Measurements from ENCODE around the gene CEP57L1.
"Not testable (repeated sequence)": the region's sequence is repeated elsewhere in the genome, so short reads cannot be mapped to it uniquely, and the experiment has no call there.

The CEP57L1 gene

DNA sequence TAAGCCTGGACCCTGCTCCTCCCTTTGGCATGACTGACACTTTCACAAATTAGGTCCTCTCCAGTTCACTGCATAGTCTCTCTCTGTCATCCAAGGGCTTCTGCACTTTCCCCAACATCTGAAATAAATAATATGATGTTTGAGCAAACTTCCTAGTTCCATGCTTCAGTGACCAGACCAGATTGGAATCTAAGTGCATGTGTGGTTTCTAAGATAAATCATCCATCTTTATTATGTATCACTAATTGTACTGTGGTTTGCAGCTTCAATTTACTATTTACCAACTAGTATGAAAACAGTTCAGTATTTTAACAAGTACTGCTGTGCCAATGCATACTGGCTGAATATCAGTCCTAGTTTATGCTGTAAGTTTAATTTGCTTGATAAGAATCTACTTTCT, 19.4 kb upstream of the CEP57L1 start:
- no peak for DNase-seq

DNA sequence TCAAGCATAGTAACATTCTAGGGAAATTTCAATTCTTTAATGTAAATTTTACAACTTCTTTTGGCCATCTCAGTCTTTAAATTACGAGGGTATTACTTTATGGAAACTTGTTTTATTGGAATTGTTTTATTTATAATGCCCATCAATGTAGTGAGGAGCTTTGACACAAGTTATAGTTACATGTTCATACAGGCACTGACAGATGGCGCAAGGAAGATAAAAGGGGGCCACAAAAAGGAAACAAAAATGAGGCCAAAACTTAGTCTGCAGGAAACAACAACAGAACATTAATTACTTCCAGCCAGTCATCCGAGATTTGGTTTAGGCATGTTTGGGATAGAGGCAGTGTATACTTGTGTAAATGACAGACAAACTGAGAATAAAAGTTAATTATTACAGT, 18.9 kb upstream of the CEP57L1 start:
- no peak for DNase-seq

DNA sequence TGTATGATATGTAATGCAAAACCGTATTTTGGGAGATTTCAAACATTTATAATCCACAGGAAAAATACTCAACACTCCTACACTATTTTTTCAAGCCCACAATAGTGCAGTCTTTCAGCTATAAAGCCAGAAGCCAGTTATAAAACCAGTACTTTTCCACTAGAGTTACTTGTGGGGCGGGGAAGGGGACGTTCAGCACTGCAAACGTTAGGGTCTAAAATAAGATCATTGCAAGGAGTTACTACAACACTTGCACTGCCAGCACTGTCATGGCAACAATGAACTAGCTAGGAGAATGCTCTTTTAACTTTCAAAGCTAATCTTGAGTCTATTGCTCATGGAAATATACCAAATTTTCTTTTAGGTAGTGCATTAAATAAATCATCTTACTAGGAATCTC, 15.3 kb upstream of the CEP57L1 start:
- no peak for DNase-seq

DNA sequence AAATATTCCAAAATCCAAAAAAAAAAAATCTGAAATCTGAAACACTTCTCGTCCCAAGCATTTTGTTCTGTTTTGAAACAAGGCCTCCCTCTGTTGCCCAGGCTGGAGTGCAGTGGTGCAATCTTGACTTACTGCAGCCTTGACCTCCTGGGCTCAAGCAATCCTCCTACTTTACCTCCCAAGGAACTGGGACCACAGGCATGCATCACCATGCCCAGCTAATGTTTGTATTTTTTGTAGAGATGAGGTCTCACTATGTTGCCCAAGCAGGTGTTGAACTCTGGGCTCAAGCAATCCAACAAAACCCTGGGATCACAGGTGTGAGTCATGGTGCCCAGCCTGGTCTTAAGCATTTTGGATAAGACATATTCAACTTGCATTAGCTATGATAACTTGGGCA, 14.3 kb upstream of the CEP57L1 start:
- DNase-seq, result no peak

DNA sequence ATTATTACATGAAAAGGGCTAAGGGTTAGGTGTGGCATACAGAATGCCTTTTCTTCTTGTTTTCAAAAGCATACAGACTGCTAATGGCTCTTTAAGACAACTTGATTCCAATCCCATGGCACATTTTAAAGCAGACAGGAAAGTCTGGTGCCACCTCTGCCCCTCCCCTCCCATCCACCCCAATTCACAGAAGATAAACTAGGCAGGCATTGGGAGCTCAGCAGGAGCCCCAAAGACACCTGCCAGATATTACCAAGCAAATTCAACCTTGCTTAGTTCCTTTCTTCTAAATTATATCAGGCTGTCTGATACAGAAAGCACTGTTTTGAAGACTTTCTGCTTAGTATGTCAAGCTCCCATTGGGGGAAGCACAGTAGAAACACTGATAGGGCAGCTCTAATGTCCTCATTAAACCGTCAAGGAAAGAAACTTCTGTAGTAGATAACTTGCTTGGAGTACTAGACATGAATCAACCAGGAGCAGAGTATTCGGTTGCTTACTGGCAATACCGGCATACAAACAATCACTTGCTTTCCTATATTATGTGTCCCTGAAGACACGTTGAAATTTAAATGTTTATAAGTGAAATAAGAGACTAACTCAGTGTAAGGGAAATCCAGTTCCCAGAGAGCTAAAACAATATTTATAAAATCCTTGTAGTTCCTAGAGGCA, 13.7 kb upstream of the CEP57L1 start:
- DNase-seq, result no peak

DNA sequence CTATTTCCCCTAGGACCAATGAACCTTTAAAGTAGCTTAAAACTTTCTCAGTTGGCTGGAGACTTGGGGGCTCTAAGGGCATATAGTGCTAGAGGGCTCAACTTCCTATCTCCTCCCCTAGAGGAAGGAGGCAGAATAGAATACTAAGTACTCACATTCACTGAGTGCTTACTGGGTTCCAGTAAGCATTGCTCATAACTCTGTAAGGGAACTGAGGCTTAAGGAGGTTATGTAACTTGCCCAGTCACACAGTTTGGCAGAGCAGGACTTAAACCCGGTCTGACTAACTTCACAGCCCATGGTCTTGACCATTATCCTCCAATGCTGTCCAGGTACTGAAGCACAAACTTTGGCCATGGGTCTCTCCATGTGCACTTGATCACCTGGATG, 13.1 kb upstream of the CEP57L1 start:
- no peak for DNase-seq

DNA sequence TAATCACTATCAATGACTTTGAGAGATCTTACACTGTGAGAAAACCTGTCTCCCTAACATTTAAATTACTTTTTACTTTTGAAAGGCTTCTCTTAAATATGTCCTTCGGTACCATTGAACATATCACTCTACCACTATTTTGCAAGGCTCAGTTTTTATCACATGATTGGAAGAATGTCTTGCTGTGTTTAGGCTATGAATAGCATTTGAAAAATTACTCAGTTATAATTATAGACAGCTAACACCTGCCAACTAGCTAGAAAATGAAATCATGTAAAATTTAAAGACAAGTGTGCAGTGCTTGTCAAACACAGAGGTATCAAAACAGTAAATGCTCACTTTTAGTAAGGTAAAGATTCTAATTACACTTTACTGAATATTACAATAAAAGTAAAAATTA, 11.7 kb upstream of the CEP57L1 start:
- DNase-seq, result no peak

DNA sequence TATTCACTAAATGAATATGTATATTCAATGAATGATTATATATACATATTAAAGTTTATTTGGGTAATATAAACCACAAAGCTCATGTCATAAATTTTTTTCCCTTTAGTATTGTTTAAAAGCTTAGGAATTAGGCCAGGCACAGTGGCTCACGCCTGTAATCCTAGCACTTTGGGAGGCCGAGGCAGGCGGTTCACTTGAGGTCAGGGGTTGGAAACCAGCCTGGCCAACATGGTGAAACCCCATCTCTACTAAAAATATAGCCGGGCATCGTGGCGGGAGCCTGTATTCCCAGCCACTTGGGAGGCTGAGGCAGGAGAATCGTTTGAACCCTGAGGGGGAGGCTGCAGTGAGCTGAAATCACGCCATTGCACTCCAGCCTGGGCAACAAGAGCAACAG, 11.2 kb upstream of the CEP57L1 start:
- DNase-seq, result not testable (repeated sequence)

DNA sequence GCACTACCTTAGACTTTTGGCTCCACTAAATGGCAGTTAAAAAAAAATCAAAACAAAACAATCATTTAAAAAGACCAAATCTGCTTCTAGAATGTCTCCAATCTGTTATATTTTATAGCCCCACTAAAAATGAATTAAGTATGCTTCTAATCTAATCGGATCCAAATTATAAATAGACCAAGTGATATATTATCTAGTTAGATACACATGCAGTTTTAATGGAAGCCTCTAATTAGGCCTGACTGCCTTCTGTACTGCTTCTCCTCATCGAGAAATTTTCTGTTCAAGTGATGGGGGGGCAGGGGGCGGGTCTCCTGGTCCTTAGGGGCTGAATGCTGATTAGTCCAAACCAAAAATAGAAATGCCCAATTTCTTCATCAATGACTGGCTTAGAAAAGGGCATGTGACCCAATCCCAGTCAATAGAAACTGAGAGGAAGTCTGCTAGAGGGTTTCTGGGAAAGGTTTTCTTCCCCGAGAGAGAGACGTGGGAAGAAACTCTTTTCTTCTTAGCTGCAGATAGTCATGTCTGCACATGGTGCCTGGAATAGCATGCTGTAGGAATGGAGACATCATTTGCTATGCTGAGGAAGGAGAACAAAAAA, 7.5 kb upstream of the CEP57L1 start:
- no peak for DNase-seq

DNA sequence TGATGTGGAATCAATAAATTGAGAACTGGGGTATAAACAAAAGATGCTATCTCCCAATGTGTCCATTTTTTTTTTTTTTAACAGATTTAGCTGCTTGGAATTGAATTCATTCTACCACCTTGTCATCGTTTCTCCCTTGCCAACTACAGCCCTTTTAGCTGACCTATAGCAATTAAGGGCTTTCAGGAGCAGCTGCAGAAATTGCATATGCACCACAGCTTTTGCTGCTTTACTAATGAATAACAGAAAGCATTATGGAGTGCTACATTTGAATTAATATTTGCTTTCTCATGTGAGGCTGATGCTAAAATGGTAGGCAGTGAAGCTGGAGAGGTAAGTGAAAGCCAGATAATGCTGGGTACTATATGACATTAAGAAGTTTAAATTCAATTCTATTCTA, 6.3 kb upstream of the CEP57L1 start:
- no peak for DNase-seq

DNA sequence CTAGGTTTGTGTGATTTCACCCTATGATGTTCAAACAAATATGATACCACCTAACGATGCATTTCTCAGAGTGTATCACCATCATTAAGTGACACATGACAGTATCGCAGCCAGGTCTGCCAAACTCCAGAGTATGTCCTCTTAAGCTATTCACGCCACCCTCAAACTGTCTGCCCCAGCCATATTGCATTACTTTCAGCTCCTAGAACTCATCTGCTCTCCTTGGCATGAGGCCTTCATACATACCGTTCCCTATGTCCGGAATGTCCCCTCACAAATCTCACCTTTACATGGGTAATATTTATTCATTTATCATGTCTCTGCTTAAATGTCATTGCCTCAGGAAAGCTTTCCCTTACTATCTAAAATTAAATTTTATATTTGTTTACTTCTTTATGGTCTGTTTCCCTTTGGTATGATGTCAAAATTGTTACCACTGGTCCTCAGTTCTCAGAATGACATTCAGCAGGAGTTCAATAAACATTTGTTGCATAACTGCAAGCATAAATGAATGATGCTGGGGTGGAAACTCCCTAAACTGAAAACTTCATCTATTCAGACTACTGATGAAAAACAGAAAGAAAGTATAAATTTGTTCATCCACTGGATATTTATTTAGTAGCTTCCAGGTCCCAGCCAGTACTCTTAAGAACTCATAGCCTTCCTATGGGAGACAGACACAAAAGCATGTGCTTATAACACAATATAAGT, 3.8 kb upstream of the CEP57L1 start:
- no peak for DNase-seq

DNA sequence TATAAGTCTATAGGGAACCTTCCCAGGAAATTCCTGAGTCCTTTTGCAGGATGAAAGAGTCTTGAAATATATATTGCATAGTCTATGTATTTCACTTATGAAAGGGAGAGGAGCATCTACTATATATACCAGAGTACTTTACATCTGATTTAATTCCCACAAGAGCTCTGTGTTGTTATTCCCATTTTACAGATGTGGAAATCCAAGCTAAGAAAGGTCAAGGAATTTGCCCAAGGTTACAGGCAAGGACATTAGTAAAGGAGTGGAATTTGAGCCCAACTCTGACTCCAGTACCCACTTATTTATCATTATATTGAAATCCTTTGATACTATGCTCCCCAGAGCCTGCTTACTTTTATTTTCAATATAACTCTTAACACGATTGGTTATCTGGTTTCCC, 3.2 kb upstream of the CEP57L1 start:
- DNase-seq, result no peak

DNA sequence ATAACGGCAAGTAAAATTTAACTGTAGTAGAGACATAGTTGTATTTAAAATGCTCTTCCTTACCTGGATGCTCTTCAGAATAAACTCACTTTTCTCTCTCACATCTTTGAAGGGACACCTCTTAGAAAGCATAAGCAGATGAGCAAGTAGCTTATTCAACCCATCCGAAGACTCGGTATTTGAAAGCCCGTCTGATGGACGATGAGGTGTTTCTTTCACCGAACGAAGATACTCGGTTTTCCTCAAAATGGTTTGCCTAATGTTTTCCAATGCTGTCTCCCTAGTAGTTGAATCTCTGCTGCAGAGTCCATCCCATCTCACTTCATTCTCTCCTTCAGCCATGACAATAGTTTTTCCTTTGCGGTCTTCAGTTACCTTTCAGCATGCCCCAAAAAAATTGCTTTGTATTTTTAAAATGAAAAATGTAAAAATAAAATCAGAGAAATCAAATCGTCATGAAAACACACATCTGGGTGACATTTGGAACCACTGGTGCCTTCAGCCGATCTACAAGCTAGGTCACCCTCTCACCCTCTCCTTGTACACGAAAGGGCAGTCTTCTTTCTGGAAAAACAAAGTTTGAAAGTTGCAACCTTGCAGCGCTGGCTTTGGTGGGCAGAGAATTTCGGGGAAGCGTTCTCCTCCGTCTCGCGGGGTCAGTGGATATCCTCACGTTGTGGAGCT, 1.4 kb upstream of the CEP57L1 start:
- DNase-seq, result no peak

DNA sequence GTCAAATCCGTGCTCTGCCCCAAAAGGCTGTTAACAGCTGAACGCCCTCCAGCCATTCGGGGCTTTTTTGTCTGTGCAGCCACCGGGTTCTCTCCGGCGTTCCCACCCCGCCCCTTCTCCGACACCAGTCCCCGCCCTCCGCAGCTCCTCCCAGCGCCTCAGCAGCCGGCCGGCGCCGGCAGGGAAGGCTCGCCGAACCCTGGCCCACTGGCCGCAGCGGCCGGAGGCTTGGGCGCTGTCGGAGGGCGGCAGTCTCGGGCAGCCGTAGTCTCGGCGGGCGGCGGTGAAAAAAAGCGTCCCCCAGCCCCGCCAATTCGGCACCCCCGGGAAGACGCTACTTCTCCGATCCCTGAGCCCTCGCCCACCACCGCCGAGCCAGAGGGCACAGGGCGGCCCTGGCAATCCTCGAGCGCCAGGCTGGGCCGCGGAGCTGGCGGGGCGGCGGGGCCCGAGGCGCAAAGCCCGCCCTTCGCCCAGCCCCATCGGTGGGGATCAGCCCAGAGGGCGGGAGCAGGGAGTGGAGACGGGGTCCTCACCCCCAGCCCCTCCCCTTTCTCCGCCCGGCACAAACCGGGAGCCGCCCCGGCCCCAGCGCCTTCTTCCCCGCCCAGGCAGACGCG, 781 bp upstream of the CEP57L1 start, which contains the start of gene SESN1:
Gene SESN1, minus strand, starts transcription at position 431 of the 620 bp plus-strand sequence. CDS start 773 bp downstream, outside the sequence.
- DNase-seq, result peak; percentile 55

DNA sequence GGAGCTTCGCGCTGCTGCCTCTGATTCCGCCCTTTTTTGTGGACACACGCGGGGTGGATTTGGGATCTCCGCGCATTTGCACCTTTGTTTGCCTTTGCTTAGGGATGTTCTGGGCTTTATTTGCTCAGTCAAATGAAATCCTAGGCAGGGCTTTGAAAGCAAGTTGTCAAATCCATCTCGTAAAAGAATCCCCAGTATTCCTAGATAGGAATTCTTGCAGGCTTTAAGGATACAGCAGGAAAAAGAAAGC, 453 bp downstream of the CEP57L1 start:
- DNase-seq, result no peak

DNA sequence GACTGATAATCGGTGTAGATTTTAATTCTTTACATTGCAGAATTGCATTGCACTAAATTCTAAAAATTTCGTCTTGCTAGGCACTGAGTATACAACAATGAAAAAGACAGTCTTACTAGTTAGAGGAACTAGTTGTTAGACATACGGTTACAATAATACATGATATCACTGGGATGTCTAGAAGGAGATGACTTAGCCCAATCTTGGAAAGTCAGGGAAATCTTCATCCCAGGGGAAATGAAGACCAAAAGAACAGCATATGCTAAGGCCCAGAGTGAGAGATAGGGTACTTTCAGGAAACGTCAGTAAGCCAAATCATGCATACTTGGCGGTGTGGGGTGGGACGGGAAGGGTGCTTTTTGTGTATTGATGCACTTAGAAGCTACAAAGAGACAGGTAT, 901 bp downstream of the CEP57L1 start:
- no peak for DNase-seq

DNA sequence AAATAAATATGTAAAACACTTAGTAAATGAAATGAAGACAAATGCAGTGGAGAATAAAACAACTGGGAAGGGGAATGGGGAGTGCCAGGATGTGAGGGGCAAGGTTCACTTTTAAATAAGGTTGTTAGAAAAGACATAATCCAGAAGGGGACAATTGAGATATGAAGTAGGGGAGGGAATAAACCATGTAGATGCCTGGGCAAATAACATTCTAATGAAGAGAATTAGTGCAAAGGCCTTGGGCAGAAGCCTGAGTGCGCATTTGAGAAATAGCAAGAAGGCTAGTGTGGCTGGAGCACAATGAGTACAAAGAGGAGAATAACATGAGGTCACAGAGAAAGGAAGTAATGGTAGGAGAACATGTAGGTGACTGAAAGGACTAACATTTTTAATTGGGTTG, 2.4 kb downstream of the CEP57L1 start:
- DNase-seq, result no peak

DNA sequence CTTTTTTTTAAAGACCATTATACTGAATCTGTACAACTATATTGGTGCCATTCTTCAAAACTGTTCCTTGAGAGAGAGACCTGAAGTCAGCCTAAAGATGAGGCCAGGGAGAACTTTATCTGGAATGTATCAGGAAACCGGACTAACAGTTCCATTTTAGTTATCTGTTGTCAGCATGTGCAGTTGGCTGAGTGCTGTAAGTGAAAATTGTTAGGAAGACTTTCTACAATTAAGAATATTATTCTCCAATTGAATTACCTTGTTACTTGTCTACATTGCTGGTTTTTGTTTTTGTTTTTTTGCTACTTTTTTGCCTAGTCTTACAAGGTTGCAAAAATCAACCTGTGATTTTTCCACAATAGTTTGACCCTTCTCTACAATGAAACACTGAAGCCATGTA, 7.5 kb downstream of the CEP57L1 start:
- DNase-seq, result no peak

DNA sequence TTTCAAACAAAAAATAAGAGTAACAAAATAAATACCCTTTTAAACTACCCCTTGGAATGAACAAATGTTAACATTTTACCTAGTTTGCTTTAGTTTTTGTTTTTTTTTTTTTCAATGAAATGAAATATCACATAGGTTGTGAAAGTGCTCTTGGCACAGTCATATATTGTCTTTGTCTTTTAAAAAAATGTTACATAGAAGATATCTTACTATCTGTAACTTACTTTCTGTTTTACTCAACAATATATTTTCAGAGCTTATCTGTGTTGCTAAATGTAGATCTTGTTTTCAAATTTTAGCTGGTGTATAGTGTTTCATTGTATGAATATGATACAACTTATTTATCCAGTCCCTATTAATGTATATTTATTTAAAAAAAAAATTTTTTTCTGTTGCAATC, 8.6 kb downstream of the CEP57L1 start:
- no peak for DNase-seq

DNA sequence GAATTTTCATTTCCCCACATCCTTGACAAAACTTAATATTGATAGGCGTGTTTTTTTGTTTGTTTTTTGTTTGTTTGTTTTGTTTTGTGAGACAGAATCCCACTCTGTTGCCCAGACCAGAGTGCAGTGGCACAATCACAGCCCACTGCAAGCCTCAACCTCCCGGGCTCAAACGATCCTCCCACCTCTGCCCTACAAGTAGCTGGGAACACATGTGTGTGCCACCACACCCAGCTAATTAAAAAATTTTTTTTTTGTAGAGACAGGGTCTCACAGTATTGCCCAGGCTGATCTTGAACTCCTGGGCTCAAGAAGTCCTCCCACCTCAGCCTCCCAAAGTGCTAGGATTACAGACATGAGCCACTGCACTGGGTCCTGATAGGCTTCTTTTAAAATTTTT, 9.2 kb downstream of the CEP57L1 start:
- DNase-seq, result no peak

DNA sequence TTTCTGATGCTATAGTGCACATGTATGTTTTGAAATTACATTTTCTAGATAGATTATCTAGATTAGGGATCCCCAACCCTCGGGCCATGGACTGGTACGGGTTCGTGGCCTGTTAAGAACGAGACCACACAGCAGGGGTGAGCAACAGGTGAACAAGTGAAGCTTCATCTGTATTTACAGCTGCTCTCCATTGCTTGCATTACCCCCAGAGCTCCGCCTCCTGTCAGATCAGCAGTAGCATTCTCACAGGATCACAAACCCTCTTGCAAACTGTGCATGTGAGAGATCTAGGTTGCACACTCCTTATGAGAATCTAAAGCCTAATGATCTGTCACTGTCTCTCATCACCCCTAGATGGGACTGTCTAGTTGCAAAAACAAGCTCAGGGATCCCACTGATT, 10.4 kb downstream of the CEP57L1 start:
- DNase-seq, result no peak

DNA sequence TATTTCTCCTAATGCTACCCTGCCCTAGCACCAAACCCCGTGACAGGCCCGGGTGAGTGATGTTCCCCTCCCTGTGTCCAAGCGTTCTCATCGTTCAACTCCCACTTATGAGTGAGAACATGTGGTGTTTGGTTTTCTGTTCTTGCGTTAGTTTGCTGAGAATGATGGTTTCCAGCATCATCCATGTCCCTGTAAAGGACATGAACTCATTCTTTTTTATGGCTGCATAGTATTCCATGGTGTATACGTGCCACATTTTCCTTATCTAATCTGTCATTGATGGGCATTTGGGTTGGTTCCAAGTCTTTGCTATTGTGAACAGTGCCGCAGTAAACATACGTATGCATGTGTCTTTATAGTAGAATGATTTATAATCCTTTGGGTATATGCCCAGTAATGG, 14.4 kb downstream of the CEP57L1 start:
- not testable (repeated sequence) for DNase-seq

DNA sequence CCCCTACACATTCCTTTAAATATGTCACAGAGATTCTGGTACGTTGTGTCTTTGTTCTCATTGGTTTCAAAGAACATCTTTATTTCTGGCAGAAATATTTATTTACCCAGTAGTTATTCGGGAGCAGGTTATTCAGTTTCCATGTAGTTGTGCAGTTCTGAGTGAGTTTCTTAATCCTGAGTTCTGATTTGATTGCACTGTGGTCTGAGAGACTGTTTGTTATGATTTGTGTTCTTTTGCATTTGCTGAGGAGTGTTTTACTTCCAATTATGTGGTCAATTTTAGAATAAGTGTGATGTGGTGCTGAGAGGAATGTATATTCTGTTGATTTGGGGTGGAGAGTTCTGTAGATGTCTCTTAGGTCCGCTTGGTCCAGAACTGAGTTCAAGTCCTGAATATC, 17.4 kb downstream of the CEP57L1 start:
- not testable (repeated sequence) for DNase-seq

Measured in 8988T (cell line).